ENCODE results near the gene ARID1B.

Gene ARID1B

DNA sequence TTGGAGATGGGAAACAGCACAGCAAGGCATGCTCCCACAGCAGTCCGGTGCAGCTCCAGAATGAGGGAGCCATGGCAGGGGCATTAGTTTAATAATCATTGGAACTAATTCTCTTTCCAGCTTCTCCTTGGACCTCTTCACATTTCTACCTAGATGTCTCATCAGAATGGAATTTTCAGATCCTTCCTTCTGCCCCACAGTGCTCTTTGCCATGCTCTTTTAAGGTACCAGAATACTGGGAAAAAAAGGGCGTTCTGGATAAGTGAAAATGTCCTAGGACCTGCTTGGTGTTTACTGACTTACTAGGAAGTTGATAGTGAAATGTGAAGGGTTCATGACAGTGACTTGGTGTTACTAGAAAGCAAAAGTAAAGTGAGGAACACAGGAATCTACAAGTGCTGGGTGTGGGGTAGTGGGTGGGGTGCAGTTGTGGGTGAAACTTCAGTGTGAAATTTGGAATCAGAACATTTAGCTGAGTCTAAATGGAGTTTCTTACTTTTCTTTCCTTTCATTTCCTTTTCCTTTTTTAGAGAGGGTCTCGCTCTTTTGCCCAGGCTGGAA, 207.1 kb downstream of the ARID1B start:
- TF ChIP-seq, protein P1, sequence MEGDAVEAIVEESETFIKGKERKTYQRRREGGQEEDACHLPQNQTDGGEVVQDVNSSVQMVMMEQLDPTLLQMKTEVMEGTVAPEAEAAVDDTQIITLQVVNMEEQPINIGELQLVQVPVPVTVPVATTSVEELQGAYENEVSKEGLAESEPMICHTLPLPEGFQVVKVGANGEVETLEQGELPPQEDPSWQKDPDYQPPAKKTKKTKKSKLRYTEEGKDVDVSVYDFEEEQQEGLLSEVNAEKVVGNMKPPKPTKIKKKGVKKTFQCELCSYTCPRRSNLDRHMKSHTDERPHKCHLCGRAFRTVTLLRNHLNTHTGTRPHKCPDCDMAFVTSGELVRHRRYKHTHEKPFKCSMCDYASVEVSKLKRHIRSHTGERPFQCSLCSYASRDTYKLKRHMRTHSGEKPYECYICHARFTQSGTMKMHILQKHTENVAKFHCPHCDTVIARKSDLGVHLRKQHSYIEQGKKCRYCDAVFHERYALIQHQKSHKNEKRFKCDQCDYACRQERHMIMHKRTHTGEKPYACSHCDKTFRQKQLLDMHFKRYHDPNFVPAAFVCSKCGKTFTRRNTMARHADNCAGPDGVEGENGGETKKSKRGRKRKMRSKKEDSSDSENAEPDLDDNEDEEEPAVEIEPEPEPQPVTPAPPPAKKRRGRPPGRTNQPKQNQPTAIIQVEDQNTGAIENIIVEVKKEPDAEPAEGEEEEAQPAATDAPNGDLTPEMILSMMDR (IDR thresholded peaks at IDR 0.05; ENCODE audit: extremely low read depth, missing control alignments): no peak
- DNase-seq (ENCODE audit: low spot score): peak; percentile 39

DNA sequence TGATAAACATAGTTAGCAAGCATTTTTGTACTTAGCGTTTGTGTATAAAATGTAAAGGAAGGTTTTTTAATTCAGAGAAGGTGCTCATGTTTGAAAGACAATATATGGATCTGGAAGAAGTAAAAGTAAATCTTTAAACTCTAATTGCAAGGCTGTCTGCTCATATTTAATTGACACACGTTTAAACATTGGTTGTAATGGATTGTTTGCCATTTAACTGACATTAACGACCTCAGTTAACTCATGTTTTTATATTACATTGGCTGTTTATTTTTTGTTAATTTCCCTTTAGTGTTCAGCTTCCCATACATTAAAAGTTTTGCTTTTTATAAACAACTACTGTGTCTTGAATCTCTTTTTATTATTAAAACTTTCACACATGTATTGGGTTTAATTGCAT, 208.1 kb downstream of the ARID1B start:
- DNase-seq (ENCODE audit: low spot score): no peak
- TF ChIP-seq, protein P1 (IDR thresholded peaks at IDR 0.05; ENCODE audit: extremely low read depth, missing control alignments): no peak

DNA sequence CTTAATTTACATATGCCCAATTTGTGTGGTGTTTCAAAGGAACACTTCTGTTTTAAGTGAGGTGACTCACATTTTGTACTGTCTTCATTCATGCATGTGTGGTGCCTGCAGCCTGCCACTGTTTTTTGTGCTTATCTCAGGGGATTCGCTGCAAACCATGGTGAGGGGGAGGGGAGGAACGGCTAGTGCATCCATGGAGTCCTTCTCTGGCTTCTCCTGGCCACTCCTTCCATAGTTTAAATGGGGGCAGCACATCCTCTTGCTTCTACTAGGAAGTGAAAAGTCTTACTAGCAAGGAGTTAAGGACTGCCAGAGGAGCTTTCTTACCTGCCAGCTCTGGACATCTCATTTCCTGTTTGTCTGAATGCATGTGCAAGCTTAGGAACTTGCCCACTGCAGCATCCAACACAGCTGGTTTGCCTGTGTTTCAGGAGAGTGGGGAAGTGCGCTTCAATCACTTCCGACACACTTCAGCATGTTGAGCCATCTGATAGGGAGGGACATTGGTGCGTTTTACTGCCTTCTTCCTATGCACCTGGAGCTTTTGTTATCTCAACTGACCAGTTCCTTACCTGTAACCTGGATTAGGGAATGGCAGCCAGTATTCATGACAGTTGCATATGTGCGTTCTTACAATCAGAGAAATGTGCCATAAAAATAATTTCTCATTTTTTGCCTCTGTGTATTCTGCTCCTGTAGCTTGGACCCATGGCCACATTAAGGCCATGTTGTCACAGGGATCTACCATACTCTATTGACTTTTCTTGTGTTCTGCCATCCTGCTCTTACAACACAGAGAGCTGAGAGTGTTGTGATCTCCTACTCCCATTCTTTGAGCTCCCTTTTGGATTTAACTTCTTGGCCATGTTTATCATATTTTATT, 211.3 kb downstream of the ARID1B start:
- DNase-seq (ENCODE audit: low spot score): peak; percentile 34
- TF ChIP-seq, protein P1 (IDR thresholded peaks at IDR 0.05; ENCODE audit: extremely low read depth, missing control alignments): no peak

DNA sequence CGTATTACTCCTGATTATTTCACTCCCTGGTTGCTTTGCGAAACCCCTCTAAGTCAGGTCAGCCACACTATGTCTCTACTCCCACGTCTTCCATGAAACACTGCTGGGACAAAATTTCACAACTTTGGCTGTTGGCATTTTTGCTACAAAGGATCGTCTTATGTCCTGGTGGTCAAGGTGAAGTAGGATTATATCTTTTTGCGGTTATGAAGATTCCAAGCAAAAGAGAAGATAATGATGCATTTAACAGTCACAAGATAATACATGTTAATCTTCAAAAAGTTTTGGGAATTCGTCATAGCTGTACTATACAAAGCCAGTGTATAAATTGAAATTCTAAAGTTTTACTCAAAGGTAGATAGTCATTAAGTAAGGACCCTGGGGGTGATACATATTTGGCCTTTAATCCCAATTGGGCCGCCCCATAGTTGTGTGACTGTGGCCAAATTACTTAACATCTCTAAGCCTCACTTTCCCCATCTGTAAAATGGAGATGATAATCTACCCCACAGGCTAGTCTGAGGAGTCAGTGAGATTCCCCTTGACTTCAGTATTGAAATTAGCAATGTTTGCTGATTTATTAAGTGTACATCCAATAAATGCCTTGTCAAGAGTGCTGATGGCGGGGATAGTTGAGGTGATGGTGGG, 212.1 kb downstream of the ARID1B start:
- TF ChIP-seq, protein P1 (IDR thresholded peaks at IDR 0.05; ENCODE audit: extremely low read depth, missing control alignments): no peak
- DNase-seq (ENCODE audit: low spot score): no peak

DNA sequence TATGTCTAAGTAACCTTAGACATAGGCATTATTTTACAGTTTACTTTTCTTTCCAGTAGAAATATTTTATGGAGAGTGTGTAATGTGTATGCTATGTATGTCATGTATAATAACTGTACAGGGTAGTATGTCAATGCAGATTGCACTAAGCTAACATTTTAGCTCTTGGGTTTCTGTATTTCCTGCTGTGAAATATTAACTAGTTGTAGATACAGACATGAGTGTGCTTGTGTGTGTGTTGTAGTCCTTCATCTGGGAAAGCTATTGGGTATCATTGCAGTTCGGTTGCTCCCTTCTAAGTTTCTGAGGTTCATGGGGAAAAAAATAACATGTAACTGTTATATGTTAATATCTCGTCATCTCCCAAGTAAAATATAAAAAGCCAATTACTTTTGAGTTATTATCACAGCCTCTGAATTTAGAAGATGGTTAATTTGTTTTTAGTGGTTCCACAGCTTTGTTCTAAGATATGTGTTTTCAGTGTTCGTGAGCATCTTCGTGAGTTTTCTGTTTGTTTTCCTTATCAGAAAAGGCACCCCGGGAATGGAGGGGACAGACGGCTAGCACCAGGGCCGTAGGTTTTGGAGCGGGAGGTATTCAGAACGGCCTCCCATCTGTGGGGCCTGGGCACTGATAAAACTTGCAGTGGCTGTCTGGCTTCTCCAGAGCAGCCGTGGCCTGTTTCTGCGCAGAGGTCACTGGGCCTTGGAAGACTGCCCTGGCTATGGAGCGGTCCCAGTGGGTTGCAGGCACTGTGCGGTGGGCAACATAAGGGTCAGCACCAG, 215.0 kb downstream of the ARID1B start:
- DNase-seq (ENCODE audit: low spot score): no peak
- TF ChIP-seq, protein P1 (IDR thresholded peaks at IDR 0.05; ENCODE audit: extremely low read depth, missing control alignments): no peak

DNA sequence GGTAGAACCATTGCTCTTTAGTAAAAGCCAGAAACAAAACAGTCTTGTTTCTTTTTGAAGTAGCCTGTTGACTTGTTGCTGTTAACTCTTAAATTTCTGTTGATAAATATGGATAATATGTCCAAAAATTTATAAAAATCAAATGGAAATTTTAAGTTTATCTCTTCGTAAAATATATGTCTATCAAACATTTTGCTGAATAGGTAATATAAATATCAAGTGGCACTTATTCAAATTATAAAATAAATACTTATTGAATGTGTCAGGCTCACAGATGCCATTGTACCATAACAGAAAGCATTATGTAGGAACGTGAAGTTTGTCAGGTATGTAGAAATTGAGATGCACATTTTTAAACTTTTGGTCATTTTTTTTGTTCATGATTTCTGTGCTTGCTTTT, 216.5 kb downstream of the ARID1B start:
- TF ChIP-seq, protein P1 (IDR thresholded peaks at IDR 0.05; ENCODE audit: extremely low read depth, missing control alignments): no peak
- no peak for DNase-seq (ENCODE audit: low spot score)
